KMS-11 (cell line): ENCODE measurements around the gene SEMA3D.

ENCODE experiments used
- H2AFZ ChIP-seq: fragments of 200-600 bp; sonication (generic); 2 replicates; pipeline ENCODE4 v1.6.1; 2016; ENCODE audit warnings: antibody characterized with exemption, mixed run types, low read depth
- H3K27ac ChIP-seq: fragments of 200-600 bp; sonication (generic); 2 replicates; pipeline ENCODE4 v1.6.1; 2016; ENCODE audit warnings: mild to moderate bottlenecking, mixed run types
- H3K27me3 ChIP-seq: fragments of 200-600 bp; sonication (generic); 2 replicates; pipeline ENCODE4 v1.6.1; 2017; ENCODE audit warnings: mild to moderate bottlenecking, low read depth, mixed run types, moderate library complexity; ENCODE audit not compliant: insufficient read depth
- H3K36me3 ChIP-seq: fragments of 200-600 bp; sonication (generic); 2 replicates; pipeline ENCODE4 v1.6.1; 2017; ENCODE audit warnings: mild to moderate bottlenecking, mixed run types; ENCODE audit not compliant: insufficient read depth
- H3K4me1 ChIP-seq: fragments of 200-600 bp; sonication (generic); 2 replicates; pipeline ENCODE4 v1.6.1; 2016; ENCODE audit warnings: mild to moderate bottlenecking, low read depth, mixed run types; ENCODE audit not compliant: poor library complexity, severe bottlenecking
- H3K4me2 ChIP-seq: fragments of 200-600 bp; sonication (generic); 2 replicates; pipeline ENCODE4 v1.7.0; 2016; ENCODE audit warnings: mild to moderate bottlenecking, mixed run types
- H3K4me3 ChIP-seq: fragments of 200-600 bp; sonication (generic); IDR thresholded peaks from 2 replicates; pipeline ENCODE4 v1.6.1; 2017; ENCODE audit warnings: low read depth, low read length, mixed read lengths; ENCODE audit not compliant: insufficient read depth
- H3K79me2 ChIP-seq: fragments of 200-600 bp; sonication (generic); 2 replicates; pipeline ENCODE4 v1.6.1; 2016; ENCODE audit warnings: low read depth, mixed run types; ENCODE audit not compliant: insufficient read depth
- H3K9ac ChIP-seq: fragments of 200-600 bp; sonication (generic); 2 replicates; pipeline ENCODE4 v1.6.1; 2016; ENCODE audit warnings: mild to moderate bottlenecking, mixed run types
- H4K20me1 ChIP-seq: fragments of 200-600 bp; sonication (generic); 2 replicates; pipeline ENCODE4 v1.6.1; 2016; ENCODE audit warnings: mild to moderate bottlenecking, mixed run types; ENCODE audit not compliant: insufficient read depth
- TF ChIP-seq, protein P1 (sequence below): fragments of 200-600 bp; sonication (generic); conservative IDR thresholded peaks from 2 replicates; pipeline ENCODE4 v1.6.1; 2017; ENCODE audit warnings: low read depth, mild to moderate bottlenecking, antibody characterized with exemption, low read length, moderate library complexity, mixed read lengths

The SEMA3D gene

GRCh38 chr7:85068799-85069198 is 118.1 kb downstream of the SEMA3D start:
- Histone ChIP-seq H3K79me2 (no peaks in the 10 kb centered on the region), H3K9ac (no peak overlapping the region), H3K4me3 (no peak overlapping the region), H4K20me1 (no peaks in the 10 kb centered on the region), H2AFZ (no peak overlapping the region), H3K4me1 (no peaks in the 10 kb centered on the region), H3K36me3 (no peaks in the 10 kb centered on the region), H3K4me2 (no peak overlapping the region), H3K27ac (no peak overlapping the region), H3K27me3 (no peaks in the 10 kb centered on the region)
- TF ChIP-seq, protein P1, sequence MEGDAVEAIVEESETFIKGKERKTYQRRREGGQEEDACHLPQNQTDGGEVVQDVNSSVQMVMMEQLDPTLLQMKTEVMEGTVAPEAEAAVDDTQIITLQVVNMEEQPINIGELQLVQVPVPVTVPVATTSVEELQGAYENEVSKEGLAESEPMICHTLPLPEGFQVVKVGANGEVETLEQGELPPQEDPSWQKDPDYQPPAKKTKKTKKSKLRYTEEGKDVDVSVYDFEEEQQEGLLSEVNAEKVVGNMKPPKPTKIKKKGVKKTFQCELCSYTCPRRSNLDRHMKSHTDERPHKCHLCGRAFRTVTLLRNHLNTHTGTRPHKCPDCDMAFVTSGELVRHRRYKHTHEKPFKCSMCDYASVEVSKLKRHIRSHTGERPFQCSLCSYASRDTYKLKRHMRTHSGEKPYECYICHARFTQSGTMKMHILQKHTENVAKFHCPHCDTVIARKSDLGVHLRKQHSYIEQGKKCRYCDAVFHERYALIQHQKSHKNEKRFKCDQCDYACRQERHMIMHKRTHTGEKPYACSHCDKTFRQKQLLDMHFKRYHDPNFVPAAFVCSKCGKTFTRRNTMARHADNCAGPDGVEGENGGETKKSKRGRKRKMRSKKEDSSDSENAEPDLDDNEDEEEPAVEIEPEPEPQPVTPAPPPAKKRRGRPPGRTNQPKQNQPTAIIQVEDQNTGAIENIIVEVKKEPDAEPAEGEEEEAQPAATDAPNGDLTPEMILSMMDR = no peak

DNA sequence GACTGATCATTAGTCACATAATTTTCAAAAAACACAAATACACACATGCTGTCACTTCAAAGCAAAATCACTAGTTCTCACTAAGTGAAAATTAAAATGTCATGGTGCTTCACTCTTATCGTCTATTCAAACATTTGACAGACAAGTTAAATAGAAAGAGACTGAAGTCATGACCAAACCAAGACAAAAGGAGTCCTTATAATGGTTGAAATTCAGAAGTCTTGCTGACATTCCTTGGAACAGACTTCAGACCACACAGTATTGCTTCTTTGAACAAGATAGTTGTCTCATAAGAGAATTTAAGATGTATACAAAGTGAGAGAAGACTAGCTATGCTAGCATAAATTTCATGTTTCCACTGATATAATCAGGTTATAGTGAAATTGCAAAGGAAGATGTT is 119.5 kb downstream of the SEMA3D start:
- TF ChIP-seq, protein P1 = no peak
- Histone ChIP-seq H3K9ac (no peak overlapping the region), H3K36me3 (no peaks in the 10 kb centered on the region), H3K4me3 (no peak overlapping the region), H4K20me1 (no peaks in the 10 kb centered on the region), H2AFZ (no peak overlapping the region), H3K4me2 (no peak overlapping the region), H3K79me2 (no peaks in the 10 kb centered on the region), H3K27me3 (no peaks in the 10 kb centered on the region), H3K27ac (no peak overlapping the region), H3K4me1 (no peaks in the 10 kb centered on the region)

DNA sequence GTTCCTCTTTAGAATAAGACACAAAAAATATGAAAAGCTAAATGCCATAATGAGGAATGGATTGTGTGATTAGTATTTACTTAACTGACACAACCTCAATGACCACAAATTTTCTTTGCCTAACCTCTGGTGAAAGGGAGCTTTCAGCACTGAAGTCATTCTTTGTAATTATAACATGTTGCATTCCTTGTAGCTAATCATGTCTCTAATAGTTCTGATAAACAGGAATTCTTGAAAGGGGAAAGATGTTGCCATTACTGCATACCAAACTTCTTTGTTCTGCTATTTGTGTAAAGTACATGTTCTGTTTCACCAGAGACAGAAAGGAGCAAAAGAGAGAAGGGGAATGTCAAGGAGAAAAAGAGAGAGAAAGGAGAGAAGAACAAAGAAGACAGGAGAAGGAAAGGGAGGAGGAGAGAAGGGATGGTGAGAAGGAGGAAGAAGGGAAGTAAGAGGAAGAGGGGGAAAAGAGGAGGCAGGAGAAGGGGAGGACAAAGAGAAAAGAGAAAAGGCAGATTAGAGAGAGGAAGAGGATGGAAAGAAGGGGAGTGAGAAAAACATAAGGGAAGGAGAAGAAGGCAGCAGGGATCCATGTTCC is 120.9 kb downstream of the SEMA3D start:
- no peak overlapping the region for H3K4me3 ChIP-seq
- TF ChIP-seq, protein P1 = no peak
- no peaks in the 10 kb centered on the region for H3K79me2 ChIP-seq
- no peak overlapping the region for H3K9ac ChIP-seq
- H3K4me1 ChIP-seq = no peaks in the 10 kb centered on the region
- H3K27me3 ChIP-seq = no peaks in the 10 kb centered on the region
- no peaks in the 10 kb centered on the region for H3K36me3 ChIP-seq
- H2AFZ ChIP-seq = no peak overlapping the region
- H4K20me1 ChIP-seq = no peaks in the 10 kb centered on the region
- H3K4me2 ChIP-seq = no peak overlapping the region
- no peak overlapping the region for H3K27ac ChIP-seq

GRCh38 chr7:85065306-85065705 is 121.5 kb downstream of the SEMA3D start:
- Histone ChIP-seq H3K27me3 (no peaks in the 10 kb centered on the region), H3K4me3 (no peak overlapping the region), H3K4me2 (no peak overlapping the region), H3K36me3 (no peaks in the 10 kb centered on the region), H3K79me2 (no peaks in the 10 kb centered on the region), H3K4me1 (no peaks in the 10 kb centered on the region), H3K27ac (no peak overlapping the region), H4K20me1 (no peaks in the 10 kb centered on the region), H2AFZ (no peak overlapping the region), H3K9ac (no peak overlapping the region)
- TF ChIP-seq, protein P1 = no peak
